Cardiac septum (tissue), 1 donor: ENCODE measurements around the gene DDX52. TPM values are rescaled to one million over a fixed set of nuclear protein-coding genes. Genes with fewer than 3 reads are reported as not detected.
"Not testable (repeated sequence)": the region's sequence is repeated elsewhere in the genome, so short reads cannot be mapped to it uniquely, and the experiment has no call there.

Experiments
- DNase-seq: peaks from one replicate; pipeline ENCODE4 v3.0.0-alpha.2; 2020; ENCODE audit warnings: low spot score
- intact Hi-C: fragments of 100-400 bp; cut with DNase I; formaldehyde crosslinking; loops from one replicate; pipeline ENCODE4 v1.14.0; 2022
- total RNA-seq: library from RNA; stranded (reverse); fragmentation: NEBNext Ultra II Directional; extraction: Animal tissue kit (Norgen Biotek cat#: 25700); gene quantifications from one replicate; pipeline ENCODE4 v1.2.1, GENCODE V29; 2021
- donor health status: DM: no; HTN: no; CAD: no.

The DDX52 gene
- total RNA-seq, 1 donor from 2014 or later, result 12.4 TPM

DNA sequence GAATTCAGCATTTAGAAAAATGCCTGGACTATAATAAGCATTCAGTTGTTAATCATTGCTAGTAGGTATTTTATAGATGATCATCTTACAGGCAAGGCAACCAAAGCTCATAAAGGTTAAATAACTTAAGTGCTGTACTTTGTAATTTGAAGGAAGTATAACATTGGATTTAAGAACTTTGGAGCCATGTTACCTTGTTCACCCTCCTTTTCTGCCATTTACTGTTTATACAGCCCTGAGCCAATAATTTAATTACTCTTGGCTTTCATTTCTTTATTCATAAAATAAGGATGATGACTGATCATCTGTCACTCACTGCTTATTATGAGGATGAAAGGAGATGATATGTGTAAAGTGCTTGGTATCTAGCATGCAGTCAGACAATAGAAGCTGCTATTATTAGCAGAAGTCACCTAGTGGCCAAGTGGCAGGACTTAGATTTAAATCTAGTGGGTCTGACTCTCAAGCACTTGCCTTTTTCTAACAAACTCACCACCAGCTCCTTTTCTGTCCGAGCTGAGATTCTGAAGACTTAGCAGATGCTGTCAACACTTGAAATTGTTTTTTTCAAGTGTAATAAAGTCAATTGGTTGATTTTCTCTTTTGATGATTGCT, 18.3 kb upstream of the DDX52 start:
- intact Hi-C loops, result no loop called here
- DNase-seq, result no peak

DNA sequence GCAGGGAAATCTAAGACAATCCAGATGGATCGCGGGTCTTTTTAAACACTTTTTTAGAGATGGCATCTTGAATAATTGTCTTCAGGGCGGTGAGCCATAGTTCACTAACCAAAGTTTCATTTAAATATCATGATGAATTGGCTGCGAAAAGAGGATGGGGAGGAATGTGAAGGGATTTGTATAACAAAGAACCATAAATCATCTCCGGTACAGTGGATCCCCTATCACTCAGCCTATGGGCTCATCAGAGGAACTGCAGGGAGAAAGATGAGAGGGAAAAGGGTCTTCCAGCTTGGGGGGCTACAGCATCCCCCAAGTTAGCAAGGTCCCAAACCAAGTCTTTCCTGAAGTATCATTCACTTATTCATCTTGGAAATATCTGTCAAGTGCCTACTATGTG, 16.7 kb upstream of the DDX52 start:
- no peak for DNase-seq
- intact Hi-C loops, result loop anchor here (10.0 kb wide), 1 partner anchor 115 kb away; no protein-coding TSS in a partner anchor

DNA sequence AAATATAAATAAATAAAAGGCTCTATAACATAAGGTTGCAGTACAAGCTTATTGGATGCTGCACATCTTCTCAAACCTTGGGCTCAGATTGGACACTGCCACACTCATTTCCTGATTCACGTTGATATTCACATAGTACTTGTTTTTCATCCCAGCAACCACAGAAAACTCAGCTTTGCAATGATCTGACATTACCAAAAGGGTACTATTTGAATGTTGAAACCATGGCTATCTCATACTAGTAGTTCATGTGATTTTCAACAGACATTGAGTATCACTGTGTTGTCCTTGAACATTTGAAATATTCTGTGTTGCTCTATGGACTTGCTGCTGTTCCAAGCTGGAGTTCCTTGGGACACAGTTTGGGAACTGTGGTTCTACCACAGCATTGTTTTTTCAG, 14.0 kb upstream of the DDX52 start:
- no peak for DNase-seq
- intact Hi-C loops, result loop anchor here (10.0 kb wide), 1 partner anchor 118 kb away; no protein-coding TSS in a partner anchor

DNA sequence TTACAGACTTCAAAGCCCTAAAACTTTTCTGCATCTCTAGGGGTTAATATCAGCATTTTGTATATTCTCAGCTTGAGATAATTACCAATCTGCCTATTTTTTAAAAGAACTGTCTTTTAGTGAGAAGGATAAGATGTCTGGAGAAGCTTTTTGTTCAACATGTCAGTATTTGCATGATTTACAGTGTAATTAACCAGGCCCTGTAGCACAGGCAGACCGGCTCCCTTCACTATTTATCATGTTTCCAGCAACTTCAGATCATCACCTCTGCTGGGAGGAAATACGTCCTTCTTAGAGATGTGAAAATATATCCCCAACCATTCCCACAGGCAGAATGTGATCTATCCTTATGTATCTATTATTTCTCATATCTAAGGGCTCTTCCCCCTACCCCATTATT, 8.6 kb upstream of the DDX52 start:
- intact Hi-C loops, result loop anchor here (5.0 to 10.0 kb wide), 2 partner anchors 123 to 165 kb away; no protein-coding TSS in a partner anchor
- DNase-seq, result no peak

- intact Hi-C loops, result loop anchor here (5.0 to 10.0 kb wide), 2 partner anchors 124 to 167 kb away; no protein-coding TSS in a partner anchor
- DNase-seq, result no peak
These were observed 7.3 kb upstream of the DDX52 start for GRCh38 chr17:37650419-37651003.

- intact Hi-C loops, result no loop called here
- no peak for DNase-seq
These were observed 5.3 kb upstream of the DDX52 start for GRCh38 chr17:37648555-37648954.

DNA sequence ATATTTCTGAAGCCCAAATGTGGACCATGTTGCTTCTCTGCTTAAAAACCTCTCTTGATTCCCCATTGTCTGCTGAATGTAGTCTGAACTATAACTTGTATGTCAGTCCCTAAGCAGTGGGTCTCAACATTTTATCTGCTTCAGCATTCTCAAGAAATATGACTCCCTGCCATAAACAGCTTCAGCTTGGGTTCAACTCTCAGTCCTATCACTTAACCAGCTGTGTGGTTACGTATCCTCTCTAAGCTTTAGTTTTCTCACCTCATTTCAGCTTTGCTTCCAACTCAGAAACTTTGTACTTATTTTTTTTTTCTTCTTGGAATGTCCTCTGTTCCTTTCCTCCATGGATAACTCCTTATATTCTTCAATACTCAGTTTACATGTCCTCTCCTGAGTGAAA, 4.6 kb upstream of the DDX52 start:
- intact Hi-C loops, result no loop called here
- no peak for DNase-seq

- intact Hi-C loops, result loop anchor here (2.0 kb wide), 1 partner anchor 35 kb away; the partner anchor contains the start of gene SYNRG
- no peak for DNase-seq
These were observed 623 bp upstream of the DDX52 start for GRCh38 chr17:37643869-37644268.

DNA sequence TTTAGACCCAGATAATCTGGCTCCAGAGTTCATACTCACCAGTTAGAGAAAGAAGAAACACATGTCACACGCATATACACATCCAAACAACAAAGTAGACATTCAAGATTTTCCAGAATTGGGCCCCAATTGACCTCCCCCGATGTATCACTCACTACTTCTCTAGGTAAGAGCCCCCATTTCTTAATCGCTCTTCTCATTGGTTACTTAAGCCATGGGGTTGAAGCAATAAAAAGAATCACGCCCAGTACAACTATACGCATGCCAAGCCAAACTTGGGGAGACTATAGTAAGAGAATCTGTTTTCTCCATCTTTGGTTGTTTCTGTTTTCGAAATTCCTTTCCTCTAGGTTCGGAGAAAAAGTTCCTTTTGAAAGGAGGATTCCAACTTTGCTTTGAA, 565 bp downstream of the DDX52 start:
- DNase-seq, result no peak
- intact Hi-C loops, result loop anchor here (2.0 kb wide), 1 partner anchor 34 kb away; the partner anchor contains the start of gene SYNRG

- intact Hi-C loops, result no loop called here
- DNase-seq, result no peak
These were observed 3.2 kb downstream of the DDX52 start for GRCh38 chr17:37640015-37640414.

- no peak for DNase-seq
- intact Hi-C loops, result no loop called here
These were observed 5.3 kb downstream of the DDX52 start for GRCh38 chr17:37637956-37638355.

DNA sequence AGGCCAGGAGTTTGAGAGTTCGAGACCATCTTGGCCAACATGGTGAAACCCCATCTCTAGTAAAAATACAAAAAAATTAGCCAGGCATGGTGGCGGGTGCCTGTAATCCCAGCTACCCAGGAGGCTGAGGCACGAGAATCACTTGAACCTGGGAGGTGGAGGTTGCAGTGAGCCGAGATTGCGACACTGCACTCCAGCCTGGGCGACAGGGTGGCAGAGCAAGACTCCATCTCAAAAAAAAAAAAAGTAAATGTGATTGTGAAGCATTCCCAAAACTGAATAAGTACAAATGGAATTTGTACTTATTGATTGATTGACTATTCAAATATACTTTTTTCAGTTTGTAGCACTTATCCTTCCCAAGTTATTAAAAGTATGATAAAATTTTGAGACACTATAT, 26.8 kb downstream of the DDX52 start:
- intact Hi-C loops, result not testable (repeated sequence)

DNA sequence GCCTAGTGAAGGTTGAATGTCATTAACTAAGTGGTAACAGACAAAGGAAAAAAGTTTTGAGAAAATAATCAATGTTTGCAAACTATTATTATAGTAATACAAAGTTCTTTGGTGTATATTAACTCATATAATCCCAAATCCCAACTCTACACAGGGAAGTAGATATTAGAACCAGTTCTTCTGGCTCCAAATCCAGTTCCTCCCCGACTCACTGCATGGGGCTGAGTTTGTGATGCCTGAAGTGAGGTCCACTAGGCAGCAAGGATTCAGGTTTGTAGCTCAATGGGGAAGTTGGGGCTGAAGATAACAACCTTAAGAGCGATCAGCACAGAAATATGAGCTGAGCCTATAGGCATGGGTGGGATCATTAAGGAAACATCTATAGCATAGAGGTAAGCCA, 28.4 kb downstream of the DDX52 start:
- intact Hi-C loops, result no loop called here
- DNase-seq, result no peak

More for the DNA sequence above, 26.8 kb downstream of the DDX52 start:
- DNase-seq, result not testable (repeated sequence)

- no peak for DNase-seq
- intact Hi-C loops, result no loop called here
These were observed 28.9 kb downstream of the DDX52 start for GRCh38 chr17:37614391-37614790.

- no peak for DNase-seq
- intact Hi-C loops, result no loop called here
These were observed 32.3 kb downstream of the DDX52 start for GRCh38 chr17:37610971-37611370.

DNA sequence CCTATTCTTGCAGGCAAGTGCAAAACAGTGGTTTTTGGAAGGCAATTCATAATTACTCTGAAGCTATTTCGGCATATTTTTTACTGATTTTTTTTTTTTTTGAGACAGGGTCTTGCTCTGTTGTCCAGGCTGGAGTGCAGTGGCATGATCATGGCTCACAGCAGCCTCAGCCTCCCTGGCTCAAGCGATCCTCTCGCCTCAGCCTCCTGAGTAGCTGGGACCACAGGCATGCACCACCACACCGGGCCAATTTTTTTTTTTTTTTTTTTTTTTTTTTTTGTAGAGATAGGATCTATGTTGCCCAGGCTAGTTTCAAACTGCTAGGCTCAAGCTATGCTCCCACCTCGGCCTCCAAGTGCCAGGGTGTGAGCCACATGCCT, 33.2 kb downstream of the DDX52 start:
- intact Hi-C loops, DNase-seq: not testable (repeated sequence)

- peak; percentile 98 for DNase-seq
- intact Hi-C loops, result loop anchor here (2.0 kb wide), 1 partner anchor 33 kb away; the partner anchor contains the start of gene DDX52
These were observed 33.8 kb downstream of the DDX52 start, which contains the start of gene SYNRG for GRCh38 chr17:37609170-37610040. TSS of gene SYNRG (minus strand) at chr17:37609418. CDS start at chr17:37609355, 63 bp downstream.

GRCh38 chr17:37608351-37609169, 34.7 kb downstream of the DDX52 start:
- DNase-seq, result no peak
- intact Hi-C loops, result loop anchor here (2.0 kb wide), 1 partner anchor 34 kb away; the partner anchor contains the start of gene DDX52
